Liver (tissue), 9 donors: ENCODE results near the gene ZNF629. TPM values are rescaled to one million over a fixed set of nuclear protein-coding genes. Genes with fewer than 3 reads are reported as not detected.

Experiments used
- DNase-seq: peaks from one replicate; pipeline ENCODE4 v3.0.0-alpha.2; 2017; ENCODE audit warnings: low spot score
- H3K27ac ChIP-seq, 2 donors: one replicate each; pipeline ENCODE4 v1.7.0; 2013; ENCODE audit warnings: inconsistent platforms in 2 of 2, low read length in 2 of 2, control low read depth in 1 of 2, low read depth in 1 of 2, mild to moderate bottlenecking in 1 of 2
- H3K27me3 ChIP-seq, 4 donors: one replicate each; pipeline versions ENCODE4 v1.6.1 to v1.7.0; 2013; ENCODE audit warnings: low read length in 3 of 4, inconsistent platforms in 1 of 4, mild to moderate bottlenecking in 1 of 4, moderate library complexity in 1 of 4; ENCODE audit not compliant: control insufficient read depth in 4 of 4, insufficient read depth in 4 of 4
- H3K36me3 ChIP-seq, 4 donors: one replicate each; pipeline versions ENCODE4 v1.6.1 to v1.7.0; 2013; ENCODE audit warnings: low read length in 3 of 4, mild to moderate bottlenecking in 3 of 4, low read depth in 1 of 4, moderate library complexity in 1 of 4; ENCODE audit not compliant: control insufficient read depth in 4 of 4, insufficient read depth in 3 of 4
- H3K4me1 ChIP-seq, 4 donors: one replicate each; pipeline versions ENCODE4 v1.6.1 to v1.7.0; 2013; ENCODE audit warnings: low read length in 3 of 4, mild to moderate bottlenecking in 3 of 4, moderate library complexity in 1 of 4; ENCODE audit not compliant: control insufficient read depth in 4 of 4, insufficient read depth in 4 of 4
- H3K4me3 ChIP-seq, 3 donors: one replicate each; pipeline versions ENCODE4 v1.6.1 to v1.7.0; 2013; ENCODE audit warnings: low read length in 3 of 3, control low read depth in 1 of 3, low read depth in 1 of 3, mild to moderate bottlenecking in 1 of 3
- H3K9ac ChIP-seq, 2 donors: one replicate each; pipeline ENCODE4 v1.7.0; 2013; ENCODE audit warnings: low read length in 2 of 2, mild to moderate bottlenecking in 2 of 2, moderate library complexity in 2 of 2, control low read depth in 1 of 2, low read depth in 1 of 2
- H3K9me3 ChIP-seq, 4 donors: one replicate each; pipeline versions ENCODE4 v1.6.1 to v1.7.0; 2013; ENCODE audit warnings: low read length in 3 of 4; ENCODE audit not compliant: control insufficient read depth in 4 of 4
- EGR1 ChIP-seq, 2 donors: IDR thresholded peaks; 2 replicates each; pipeline ENCODE4 v1.6.1; 2016 to 2018; ENCODE audit warnings: antibody characterized with exemption in 2 of 2, low read depth in 2 of 2
- FOXA2 ChIP-seq: IDR thresholded peaks from 2 replicates; pipeline ENCODE4 v1.6.1; 2016; ENCODE audit warnings: antibody characterized with exemption
- GABPA ChIP-seq, 2 donors: IDR thresholded peaks in 1 of 2; conservative IDR thresholded peaks in 1 of 2; 2 replicates each; pipeline ENCODE4 v1.6.1; 2016; ENCODE audit warnings: antibody characterized with exemption in 2 of 2, mild to moderate bottlenecking in 1 of 2, moderate library complexity in 1 of 2
- HNF4A ChIP-seq, 2 donors: conservative IDR thresholded peaks; 2 replicates each; pipeline ENCODE4 v1.6.1; 2016; ENCODE audit warnings: antibody characterized with exemption in 2 of 2, mild to moderate bottlenecking in 2 of 2
- HNF4G ChIP-seq: IDR thresholded peaks from 2 replicates; pipeline ENCODE4 v1.6.1; 2016; ENCODE audit warnings: antibody characterized with exemption
- JUND ChIP-seq, 2 donors: IDR thresholded peaks; 2 replicates each; pipeline ENCODE4 v1.6.1; 2016; ENCODE audit warnings: antibody characterized with exemption in 2 of 2
- NR2F2 ChIP-seq: IDR thresholded peaks from 2 replicates; pipeline ENCODE4 v1.6.1; 2016; ENCODE audit warnings: antibody characterized with exemption
- RAD21 ChIP-seq, 2 donors: IDR thresholded peaks; 2 replicates each; pipeline ENCODE4 v1.6.1; 2016; ENCODE audit warnings: antibody characterized with exemption in 2 of 2, mild to moderate bottlenecking in 2 of 2
- RXRA ChIP-seq, 2 donors: IDR thresholded peaks; 2 replicates each; pipeline ENCODE4 v1.6.1; 2017 to 2018; ENCODE audit warnings: antibody characterized with exemption in 2 of 2, mild to moderate bottlenecking in 1 of 2
- SP1 ChIP-seq: IDR thresholded peaks from 2 replicates; pipeline ENCODE4 v1.6.1; 2018; ENCODE audit warnings: antibody characterized with exemption, mild to moderate bottlenecking
- TAF1 ChIP-seq: conservative IDR thresholded peaks from 2 replicates; pipeline ENCODE4 v1.6.1; 2016; ENCODE audit warnings: antibody characterized with exemption, mild to moderate bottlenecking
- YY1 ChIP-seq: IDR thresholded peaks from 2 replicates; pipeline ENCODE4 v1.6.1; 2016; ENCODE audit warnings: antibody characterized with exemption, mild to moderate bottlenecking
- WGBS: extraction: QIAGEN DNeasy Blood & Tissue Kit; methylation state at CpG from one replicate; pipeline ENCODE4 v1.1.7; 2013; 5-methylcytosine and 5-hydroxymethylcytosine counted together
- polyA plus RNA-seq, 2 donors: library from polyadenylated mRNA; stranded (reverse) in 1 of 2; unstranded in 1 of 2; fragments of 200-250 nt in 1 of 2; fragments of >200 nt in 1 of 2; fragmentation: Nextera tagmentation in 1 of 2; extraction: Ambion mirVana in 1 of 2; gene quantifications; one replicate each; pipeline versions ENCODE4 v1.2.1 to v1.2.3, GENCODE V29; 2013 to 2015
- total RNA-seq, 2 donors: library from RNA; depleted of rRNA; stranded (reverse); fragments of >200 nt; gene quantifications; one replicate each; pipeline ENCODE4 v1.2.3, GENCODE V29; 2014
- TF ChIP-seq, protein P1 (sequence below): IDR thresholded peaks from 2 replicates; pipeline ENCODE4 v1.6.1; 2016; ENCODE audit warnings: antibody characterized with exemption
- TF ChIP-seq, protein P2 (sequence below): IDR thresholded peaks from 2 replicates; pipeline ENCODE4 v1.6.1; 2016; ENCODE audit warnings: antibody characterized with exemption
- TF ChIP-seq, protein P3 (sequence below): IDR thresholded peaks from 2 replicates; pipeline ENCODE4 v1.6.1; 2016; ENCODE audit warnings: antibody characterized with exemption
- TF ChIP-seq, protein P4 (sequence below): fragments of 150-350 bp; IDR thresholded peaks from 2 replicates; pipeline ENCODE4 v1.5.1; 2017; ENCODE audit warnings: improper control_type of control experiment, low read depth, low read length; ENCODE audit not compliant: missing input control
- donor health status: healthy.
- donor health status: healthy.
- donor health status: healthy.
- donor health status: healthy.
- donor health status: healthy.

ZNF629 gene
- total and polyA plus RNA-seq, 4 donors = 0.86 to 4.2 (median 3.4) TPM

DNA sequence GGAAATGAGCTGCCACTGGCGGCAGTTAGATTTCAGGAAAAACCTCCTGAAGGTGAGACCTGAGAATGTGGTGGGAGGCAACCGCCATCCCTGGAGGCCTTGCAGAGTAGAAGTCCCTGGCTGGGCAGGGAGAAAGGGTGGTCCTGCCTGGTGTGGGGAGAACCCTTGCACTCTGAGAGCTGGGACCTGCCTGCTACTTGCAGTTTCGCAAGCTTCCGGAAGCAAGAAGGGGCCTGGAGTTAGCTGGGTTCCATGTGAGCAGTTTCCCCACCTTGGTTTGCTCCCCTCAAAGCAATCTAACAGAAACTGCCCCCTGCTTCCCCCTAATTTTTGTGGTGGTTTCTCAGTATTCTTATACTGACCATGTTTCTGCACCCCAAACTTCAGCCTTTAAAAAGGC, 6.5 kb downstream of the ZNF629 start:
- Histone ChIP-seq H3K4me1 (peaks cover 0 to 7% (median 0%) of the 10 kb centered on the region in 4 donors), H3K9ac (no peak overlapping the region), H3K27me3 (no peaks in the 10 kb centered on the region), H3K36me3 (peaks cover 0 to 17% (median 4%) of the 10 kb centered on the region in 4 donors), H3K4me3 (no peak overlapping the region), H3K27ac (no peak overlapping the region), H3K9me3 (no peaks in the 10 kb centered on the region)
- TF ChIP-seq JUND (IDR thresholded peaks at IDR 0.05) = no peak
- TF ChIP-seq NR2F2 = no peak
- TF ChIP-seq, protein P1, sequence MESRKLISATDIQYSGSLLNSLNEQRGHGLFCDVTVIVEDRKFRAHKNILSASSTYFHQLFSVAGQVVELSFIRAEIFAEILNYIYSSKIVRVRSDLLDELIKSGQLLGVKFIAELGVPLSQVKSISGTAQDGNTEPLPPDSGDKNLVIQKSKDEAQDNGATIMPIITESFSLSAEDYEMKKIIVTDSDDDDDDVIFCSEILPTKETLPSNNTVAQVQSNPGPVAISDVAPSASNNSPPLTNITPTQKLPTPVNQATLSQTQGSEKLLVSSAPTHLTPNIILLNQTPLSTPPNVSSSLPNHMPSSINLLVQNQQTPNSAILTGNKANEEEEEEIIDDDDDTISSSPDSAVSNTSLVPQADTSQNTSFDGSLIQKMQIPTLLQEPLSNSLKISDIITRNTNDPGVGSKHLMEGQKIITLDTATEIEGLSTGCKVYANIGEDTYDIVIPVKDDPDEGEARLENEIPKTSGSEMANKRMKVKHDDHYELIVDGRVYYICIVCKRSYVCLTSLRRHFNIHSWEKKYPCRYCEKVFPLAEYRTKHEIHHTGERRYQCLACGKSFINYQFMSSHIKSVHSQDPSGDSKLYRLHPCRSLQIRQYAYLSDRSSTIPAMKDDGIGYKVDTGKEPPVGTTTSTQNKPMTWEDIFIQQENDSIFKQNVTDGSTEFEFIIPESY = no peak
- no peak for TF ChIP-seq EGR1 (IDR thresholded peaks at IDR 0.05; ENCODE audit: low read depth in 2 of 2)
- no peak for TF ChIP-seq FOXA2
- no peak for TF ChIP-seq SP1
- TF ChIP-seq GABPA (IDR thresholded peaks at IDR 0.05 in 1 of 2, conservative IDR thresholded peaks at IDR 0.05 in 1 of 2) = no peak
- TF ChIP-seq YY1 = no peak
- TF ChIP-seq, protein P2, sequence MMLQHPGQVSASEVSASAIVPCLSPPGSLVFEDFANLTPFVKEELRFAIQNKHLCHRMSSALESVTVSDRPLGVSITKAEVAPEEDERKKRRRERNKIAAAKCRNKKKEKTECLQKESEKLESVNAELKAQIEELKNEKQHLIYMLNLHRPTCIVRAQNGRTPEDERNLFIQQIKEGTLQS = no peak
- TF ChIP-seq, protein P3, sequence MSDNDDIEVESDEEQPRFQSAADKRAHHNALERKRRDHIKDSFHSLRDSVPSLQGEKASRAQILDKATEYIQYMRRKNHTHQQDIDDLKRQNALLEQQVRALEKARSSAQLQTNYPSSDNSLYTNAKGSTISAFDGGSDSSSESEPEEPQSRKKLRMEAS = no peak
- TF ChIP-seq, protein P4, sequence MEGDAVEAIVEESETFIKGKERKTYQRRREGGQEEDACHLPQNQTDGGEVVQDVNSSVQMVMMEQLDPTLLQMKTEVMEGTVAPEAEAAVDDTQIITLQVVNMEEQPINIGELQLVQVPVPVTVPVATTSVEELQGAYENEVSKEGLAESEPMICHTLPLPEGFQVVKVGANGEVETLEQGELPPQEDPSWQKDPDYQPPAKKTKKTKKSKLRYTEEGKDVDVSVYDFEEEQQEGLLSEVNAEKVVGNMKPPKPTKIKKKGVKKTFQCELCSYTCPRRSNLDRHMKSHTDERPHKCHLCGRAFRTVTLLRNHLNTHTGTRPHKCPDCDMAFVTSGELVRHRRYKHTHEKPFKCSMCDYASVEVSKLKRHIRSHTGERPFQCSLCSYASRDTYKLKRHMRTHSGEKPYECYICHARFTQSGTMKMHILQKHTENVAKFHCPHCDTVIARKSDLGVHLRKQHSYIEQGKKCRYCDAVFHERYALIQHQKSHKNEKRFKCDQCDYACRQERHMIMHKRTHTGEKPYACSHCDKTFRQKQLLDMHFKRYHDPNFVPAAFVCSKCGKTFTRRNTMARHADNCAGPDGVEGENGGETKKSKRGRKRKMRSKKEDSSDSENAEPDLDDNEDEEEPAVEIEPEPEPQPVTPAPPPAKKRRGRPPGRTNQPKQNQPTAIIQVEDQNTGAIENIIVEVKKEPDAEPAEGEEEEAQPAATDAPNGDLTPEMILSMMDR = no peak
- TF ChIP-seq RAD21 (IDR thresholded peaks at IDR 0.05) = no peak
- no peak for DNase-seq
- WGBS = 82% methylated on average over 4 of the region's 4 CpGs

DNA sequence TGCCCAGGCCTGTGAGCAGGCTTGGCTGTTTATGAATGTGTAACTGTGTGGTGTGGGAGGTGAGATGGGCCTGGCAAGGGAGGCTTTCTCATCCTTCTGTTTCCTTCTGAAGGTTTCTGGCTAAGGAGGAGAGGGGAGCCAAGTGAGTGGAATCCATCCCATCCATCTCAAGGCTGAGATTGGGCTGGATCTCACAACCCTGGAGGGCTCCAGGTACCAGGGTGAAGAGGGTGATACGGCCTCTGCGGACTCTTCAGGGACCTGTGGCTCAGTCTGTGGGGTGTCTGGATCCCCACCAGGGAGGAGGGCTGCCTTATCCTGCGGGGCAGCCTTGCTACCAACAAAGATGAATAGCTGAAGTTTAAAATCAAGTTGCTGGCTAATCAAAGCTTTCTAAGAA, 7.0 kb downstream of the ZNF629 start:
- Histone ChIP-seq H3K27ac (no peak overlapping the region), H3K4me1 (peaks cover 0 to 6% (median 3%) of the 10 kb centered on the region in 4 donors), H3K9ac (no peak overlapping the region), H3K9me3 (no peaks in the 10 kb centered on the region), H3K36me3 (peaks cover 0 to 17% (median 3%) of the 10 kb centered on the region in 4 donors), H3K4me3 (no peak overlapping the region), H3K27me3 (no peaks in the 10 kb centered on the region)
- no peak for DNase-seq
- no peak for TF ChIP-seq TAF1
- TF ChIP-seq HNF4A (conservative IDR thresholded peaks at IDR 0.05) = no peak
- TF ChIP-seq, protein P1 = no peak
- no peak for TF ChIP-seq RAD21 (IDR thresholded peaks at IDR 0.05)
- TF ChIP-seq HNF4G = no peak
- TF ChIP-seq, protein P4 = no peak
- TF ChIP-seq, protein P2 = no peak
- no peak for TF ChIP-seq RXRA (IDR thresholded peaks at IDR 0.05)
- TF ChIP-seq, protein P3 = no peak
- 95% methylated on average over 3 of the region's 3 CpGs for WGBS
